ENCODE measurements around the gene OR13A1. TPM values are rescaled to one million over a fixed set of nuclear protein-coding genes. Genes with fewer than 3 reads are reported as not detected.
"Not testable (repeated sequence)": the region's sequence is repeated elsewhere in the genome, so short reads cannot be mapped to it uniquely, and the experiment has no call there.

The OR13A1 gene
- total RNA-seq, 2 donors from 2014 or later, result not detected

GRCh38 chr10:45340420-45340819 is 25.0 kb upstream of the OR13A1 start:
- H3K27me3 ChIP-seq; intact Hi-C loops (cut with DNase I); H3K4me1 ChIP-seq; H3K27ac ChIP-seq; DNase-seq; H3K36me3 ChIP-seq; H3K9me3 ChIP-seq; H3K4me3 ChIP-seq; H3K9ac ChIP-seq (ENCODE audit: low read depth in 2 of 2, low read length in 2 of 2): not testable (repeated sequence)

GRCh38 chr10:45339894-45340293 is 24.5 kb upstream of the OR13A1 start:
- no peak overlapping the region for H3K4me3 ChIP-seq
- no peaks in the 10 kb centered on the region for H3K9me3 ChIP-seq
- intact Hi-C loops (cut with DNase I), result no loop called here
- H3K36me3 ChIP-seq, result no peaks in the 10 kb centered on the region
- TF ChIP-seq CTCF (IDR thresholded peaks at IDR 0.05), result no peak
- no peak overlapping the region for H3K27ac ChIP-seq
- H3K4me1 ChIP-seq, result no peaks in the 10 kb centered on the region
- no peak for DNase-seq
- no peaks in the 10 kb centered on the region for H3K27me3 ChIP-seq
- H3K9ac ChIP-seq (ENCODE audit: low read depth in 2 of 2, low read length in 2 of 2), result no peak overlapping the region

GRCh38 chr10:45331824-45332223 is 16.4 kb upstream of the OR13A1 start:
- H3K9ac ChIP-seq (ENCODE audit: low read depth in 2 of 2, low read length in 2 of 2), result not testable (repeated sequence)

GRCh38 chr10:45326864-45327263 is 11.5 kb upstream of the OR13A1 start:
- H3K36me3 ChIP-seq; DNase-seq; H3K27ac ChIP-seq; H3K27me3 ChIP-seq; H3K9me3 ChIP-seq; H3K9ac ChIP-seq (ENCODE audit: low read depth in 2 of 2, low read length in 2 of 2); H3K4me3 ChIP-seq; intact Hi-C loops (cut with DNase I); H3K4me1 ChIP-seq: not testable (repeated sequence)

More at GRCh38 chr10:45331824-45332223, 16.4 kb upstream of the OR13A1 start:
- H3K4me3 ChIP-seq; intact Hi-C loops (cut with DNase I); H3K36me3 ChIP-seq; H3K4me1 ChIP-seq; H3K27me3 ChIP-seq; DNase-seq; H3K27ac ChIP-seq; H3K9me3 ChIP-seq: not testable (repeated sequence)

GRCh38 chr10:45325116-45325515 is 9.7 kb upstream of the OR13A1 start:
- no peak overlapping the region for H3K9ac ChIP-seq (ENCODE audit: low read depth in 2 of 2, low read length in 2 of 2)
- H3K27ac ChIP-seq, result no peak overlapping the region
- no peak overlapping the region for H3K4me3 ChIP-seq
- no peaks in the 10 kb centered on the region for H3K4me1 ChIP-seq
- intact Hi-C loops (cut with DNase I), result no loop called here
- H3K36me3 ChIP-seq, result no peaks in the 10 kb centered on the region
- DNase-seq, result no peak
- H3K27me3 ChIP-seq, result no peaks in the 10 kb centered on the region
- no peaks in the 10 kb centered on the region for H3K9me3 ChIP-seq
- no peak for TF ChIP-seq CTCF (IDR thresholded peaks at IDR 0.05)

GRCh38 chr10:45319702-45320101 is 4.3 kb upstream of the OR13A1 start:
- intact Hi-C loops (cut with DNase I), result no loop called here
- H3K36me3 ChIP-seq, result no peaks in the 10 kb centered on the region
- no peaks in the 10 kb centered on the region for H3K9me3 ChIP-seq
- H3K4me1 ChIP-seq, result no peaks in the 10 kb centered on the region
- no peak overlapping the region for H3K9ac ChIP-seq (ENCODE audit: low read depth in 2 of 2, low read length in 2 of 2)
- no peak for DNase-seq
- no peak overlapping the region for H3K4me3 ChIP-seq
- no peak for TF ChIP-seq CTCF (IDR thresholded peaks at IDR 0.05)
- H3K27me3 ChIP-seq, result no peaks in the 10 kb centered on the region
- H3K27ac ChIP-seq, result no peak overlapping the region

- no peaks in the 10 kb centered on the region for H3K36me3 ChIP-seq
- TF ChIP-seq CTCF (IDR thresholded peaks at IDR 0.05), result no peak
- H3K9ac ChIP-seq (ENCODE audit: low read depth in 2 of 2, low read length in 2 of 2), result no peak overlapping the region
- no peaks in the 10 kb centered on the region for H3K4me1 ChIP-seq
- no peak for DNase-seq
- no peaks in the 10 kb centered on the region for H3K9me3 ChIP-seq
- no peaks in the 10 kb centered on the region for H3K27me3 ChIP-seq
- intact Hi-C loops (cut with DNase I), result no loop called here
- H3K4me3 ChIP-seq, result no peak overlapping the region
- H3K27ac ChIP-seq, result no peak overlapping the region
These were observed 2.0 kb downstream of the OR13A1 start for GRCh38 chr10:45313264-45313873.
